Loucy (cell line): Measurements from ENCODE around the gene BACH2.

Experiments used
- H2AFZ ChIP-seq: fragments of 200-600 bp; sonication (generic); 2 replicates; pipeline ENCODE4 v1.6.0; 2016; ENCODE audit warnings: antibody characterized with exemption, mild to moderate bottlenecking, low read length, moderate library complexity
- H3F3A ChIP-seq: fragments of 200-600 bp; 2 replicates; pipeline ENCODE4 v1.6.0; 2016; ENCODE audit warnings: antibody characterized with exemption, low read depth, mild to moderate bottlenecking
- H3K27me3 ChIP-seq: fragments of 200-600 bp; sonication (generic); 2 replicates; pipeline ENCODE4 v1.6.1; 2014; ENCODE audit warnings: low read length, mild to moderate bottlenecking; ENCODE audit not compliant: insufficient read depth, poor library complexity, severe bottlenecking
- H3K36me3 ChIP-seq: fragments of 200-600 bp; sonication (generic); 2 replicates; pipeline ENCODE4 v1.6.1; 2016; ENCODE audit warnings: low read length; ENCODE audit not compliant: insufficient read depth
- H3K4me1 ChIP-seq: fragments of 200-600 bp; sonication (generic); 2 replicates; pipeline ENCODE4 v1.5.1; 2014; ENCODE audit warnings: low read length, mild to moderate bottlenecking; ENCODE audit not compliant: insufficient read depth, poor library complexity, severe bottlenecking
- H3K4me2 ChIP-seq: fragments of 200-600 bp; sonication (generic); 2 replicates; pipeline ENCODE4 v1.6.0; 2014; ENCODE audit warnings: antibody characterized with exemption, low read length, low read depth, mild to moderate bottlenecking; ENCODE audit not compliant: poor library complexity, severe bottlenecking
- H3K4me3 ChIP-seq: fragments of 200-600 bp; sonication (generic); 2 replicates; pipeline ENCODE4 v1.5.1; 2014; ENCODE audit warnings: low read length, mild to moderate bottlenecking, mixed read lengths; ENCODE audit not compliant: poor library complexity, severe bottlenecking
- H3K79me2 ChIP-seq: fragments of 200-600 bp; sonication (generic); 2 replicates; pipeline ENCODE4 v1.6.1; 2014; ENCODE audit warnings: low read length; ENCODE audit not compliant: insufficient read depth
- H3K9ac ChIP-seq: fragments of 200-600 bp; sonication (generic); 2 replicates; pipeline ENCODE4 v1.6.0; 2014; ENCODE audit warnings: mild to moderate bottlenecking, low read depth, low read length, moderate library complexity; ENCODE audit not compliant: poor library complexity, severe bottlenecking
- H3K9me2 ChIP-seq: fragments of 200-600 bp; sonication (generic); replicated peaks from 2 replicates; pipeline ENCODE4 v1.6.1; 2016; ENCODE audit warnings: low read depth, low read length, mixed read lengths
- H3K9me3 ChIP-seq: fragments of 200-600 bp; sonication (generic); 2 replicates; pipeline ENCODE4 v1.6.1; 2014; ENCODE audit warnings: mild to moderate bottlenecking, antibody characterized with exemption, low read length, low read depth; ENCODE audit not compliant: insufficient read depth
- H4K20me1 ChIP-seq: fragments of 200-600 bp; sonication (generic); 2 replicates; pipeline ENCODE4 v1.6.0; 2014; ENCODE audit warnings: antibody characterized with exemption, low read length, mild to moderate bottlenecking; ENCODE audit not compliant: insufficient read depth, poor library complexity, severe bottlenecking
- CTCF ChIP-seq: fragments of 200-600 bp; sonication (generic); conservative IDR thresholded peaks from 2 replicates; pipeline ENCODE4 v1.5.1; 2014; ENCODE audit warnings: mild to moderate bottlenecking, antibody characterized with exemption, low read length
- EZH2phosphoT487 ChIP-seq: fragments of 200-600 bp; IDR thresholded peaks from 2 replicates; pipeline ENCODE4 v1.6.1; 2018; ENCODE audit warnings: antibody characterized with exemption, mild to moderate bottlenecking, moderate library complexity, borderline replicate concordance

The BACH2 gene

DNA sequence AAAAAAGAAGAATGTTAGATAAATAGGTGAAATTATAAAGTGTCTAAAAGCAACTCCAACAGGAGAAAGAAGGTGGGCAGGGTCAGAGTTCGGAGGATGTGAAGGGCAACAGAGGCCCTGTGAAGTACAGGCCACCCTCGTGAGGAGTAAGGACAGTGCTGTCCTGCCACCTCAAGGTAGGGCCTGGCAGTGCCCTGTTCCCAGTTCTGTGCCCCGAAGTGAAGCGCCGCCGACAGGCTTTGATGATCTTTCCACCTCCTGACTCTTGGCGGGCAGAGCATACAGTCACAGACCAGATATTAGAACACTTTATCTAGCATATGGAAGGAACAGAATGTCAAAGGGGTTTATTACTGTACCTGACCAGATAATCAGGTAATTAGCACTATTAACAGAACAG is 326.6 kb downstream of the BACH2 start:
- no peaks in the 10 kb centered on the region for H3K27me3 ChIP-seq
- H3K9ac ChIP-seq = no peak overlapping the region
- no peak overlapping the region for H3K4me2 ChIP-seq
- no peaks in the 10 kb centered on the region for H3K79me2 ChIP-seq
- H2AFZ ChIP-seq = no peak overlapping the region
- no peaks in the 10 kb centered on the region for H3F3A ChIP-seq
- H4K20me1 ChIP-seq = no peaks in the 10 kb centered on the region
- H3K4me1 ChIP-seq = peaks cover 3% of the 10 kb centered on the region
- no peaks in the 10 kb centered on the region for H3K9me3 ChIP-seq
- no peak overlapping the region for H3K4me3 ChIP-seq
- H3K36me3 ChIP-seq = no peaks in the 10 kb centered on the region
- TF ChIP-seq CTCF (no peak), EZH2phosphoT487 (no peak)
- no peaks in the 10 kb centered on the region for H3K9me2 ChIP-seq

DNA sequence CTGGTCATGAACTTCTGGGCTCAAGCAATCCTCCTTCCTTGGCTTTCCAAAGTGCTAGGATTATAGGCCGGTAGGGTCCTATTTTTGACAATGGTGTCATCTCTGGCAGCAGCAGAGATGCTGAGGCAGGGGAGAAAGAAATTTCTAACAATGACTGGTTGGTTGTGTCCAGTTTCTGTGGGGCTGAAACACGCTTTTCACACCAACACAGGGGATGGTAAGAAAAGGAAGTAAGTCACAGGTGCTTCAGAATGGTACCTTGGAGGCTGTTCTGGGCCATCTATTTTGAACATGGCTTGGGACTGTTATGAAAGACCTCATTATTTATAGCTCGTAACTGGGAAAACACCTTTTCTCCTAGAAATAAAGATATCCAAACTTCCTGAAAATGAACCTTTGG is 329.7 kb downstream of the BACH2 start:
- no peak for TF ChIP-seq EZH2phosphoT487
- no peak overlapping the region for H3K4me2 ChIP-seq
- no peaks in the 10 kb centered on the region for H3F3A ChIP-seq
- H3K79me2 ChIP-seq = no peaks in the 10 kb centered on the region
- no peaks in the 10 kb centered on the region for H3K9me2 ChIP-seq
- no peaks in the 10 kb centered on the region for H3K9me3 ChIP-seq
- H2AFZ ChIP-seq = no peak overlapping the region
- peaks cover 3% of the 10 kb centered on the region for H3K4me1 ChIP-seq
- no peaks in the 10 kb centered on the region for H3K36me3 ChIP-seq
- H4K20me1 ChIP-seq = no peaks in the 10 kb centered on the region
- no peak overlapping the region for H3K9ac ChIP-seq
- no peak overlapping the region for H3K4me3 ChIP-seq
- H3K27me3 ChIP-seq = no peaks in the 10 kb centered on the region

DNA sequence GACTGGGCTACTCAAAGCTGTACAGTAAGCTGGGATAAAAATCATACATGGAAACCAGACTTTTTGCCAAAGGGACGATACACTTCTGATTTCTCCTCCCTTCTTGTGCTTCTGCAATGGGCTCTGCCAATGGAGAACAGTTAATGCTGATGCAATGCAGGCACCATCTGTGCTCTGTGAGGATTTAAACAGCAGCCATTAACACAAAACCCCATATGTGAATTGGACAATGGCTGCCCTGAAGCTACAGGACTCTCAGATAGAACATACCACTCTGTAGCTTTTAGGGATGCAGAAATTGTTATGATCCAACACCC is 330.5 kb downstream of the BACH2 start:
- Histone ChIP-seq H3F3A (no peaks in the 10 kb centered on the region), H3K79me2 (no peaks in the 10 kb centered on the region), H2AFZ (no peak overlapping the region), H4K20me1 (no peaks in the 10 kb centered on the region), H3K27me3 (no peaks in the 10 kb centered on the region), H3K4me1 (peaks cover 3% of the 10 kb centered on the region), H3K36me3 (no peaks in the 10 kb centered on the region), H3K4me2 (no peak overlapping the region), H3K9me2 (no peaks in the 10 kb centered on the region), H3K9me3 (no peaks in the 10 kb centered on the region), H3K4me3 (no peak overlapping the region), H3K9ac (no peak overlapping the region)
- TF ChIP-seq CTCF = no peak
- TF ChIP-seq EZH2phosphoT487 = no peak

- no peak for TF ChIP-seq EZH2phosphoT487
- TF ChIP-seq CTCF = no peak
Observed at GRCh38 chr6:89965441-89966227, 331.0 kb downstream of the BACH2 start.

More at GRCh38 chr6:89965441-89966227, 331.0 kb downstream of the BACH2 start:
- Histone ChIP-seq H4K20me1 (no peaks in the 10 kb centered on the region), H3K36me3 (no peaks in the 10 kb centered on the region), H3K27me3 (no peaks in the 10 kb centered on the region), H2AFZ (no peak overlapping the region), H3K9me3 (no peaks in the 10 kb centered on the region), H3K4me3 (no peak overlapping the region), H3K9ac (no peak overlapping the region), H3K9me2 (no peaks in the 10 kb centered on the region), H3F3A (no peaks in the 10 kb centered on the region), H3K79me2 (no peaks in the 10 kb centered on the region), H3K4me1 (no peaks in the 10 kb centered on the region), H3K4me2 (no peak overlapping the region)
